Measurements from ENCODE around the gene GNE.

GRCh38 chr9:36247356-36247755, 10.9 kb downstream of the GNE start:
- TF ChIP-seq, protein P1, sequence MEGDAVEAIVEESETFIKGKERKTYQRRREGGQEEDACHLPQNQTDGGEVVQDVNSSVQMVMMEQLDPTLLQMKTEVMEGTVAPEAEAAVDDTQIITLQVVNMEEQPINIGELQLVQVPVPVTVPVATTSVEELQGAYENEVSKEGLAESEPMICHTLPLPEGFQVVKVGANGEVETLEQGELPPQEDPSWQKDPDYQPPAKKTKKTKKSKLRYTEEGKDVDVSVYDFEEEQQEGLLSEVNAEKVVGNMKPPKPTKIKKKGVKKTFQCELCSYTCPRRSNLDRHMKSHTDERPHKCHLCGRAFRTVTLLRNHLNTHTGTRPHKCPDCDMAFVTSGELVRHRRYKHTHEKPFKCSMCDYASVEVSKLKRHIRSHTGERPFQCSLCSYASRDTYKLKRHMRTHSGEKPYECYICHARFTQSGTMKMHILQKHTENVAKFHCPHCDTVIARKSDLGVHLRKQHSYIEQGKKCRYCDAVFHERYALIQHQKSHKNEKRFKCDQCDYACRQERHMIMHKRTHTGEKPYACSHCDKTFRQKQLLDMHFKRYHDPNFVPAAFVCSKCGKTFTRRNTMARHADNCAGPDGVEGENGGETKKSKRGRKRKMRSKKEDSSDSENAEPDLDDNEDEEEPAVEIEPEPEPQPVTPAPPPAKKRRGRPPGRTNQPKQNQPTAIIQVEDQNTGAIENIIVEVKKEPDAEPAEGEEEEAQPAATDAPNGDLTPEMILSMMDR (IDR thresholded peaks at IDR 0.05 in 2 of 3, conservative IDR thresholded peaks at IDR 0.05 in 1 of 3; ENCODE audit: borderline replicate concordance in 1 of 3, insufficient read depth in 1 of 3, low read depth in 2 of 3, low read length in 2 of 3), result no peak
- TF ChIP-seq EZH2 (IDR thresholded peaks at IDR 0.05) (no peak), POLR2A (IDR thresholded peaks at IDR 0.05; ENCODE audit: borderline replicate concordance, extremely low read depth, insufficient read depth, insufficient read length) (no peak), ZNF274 (IDR thresholded peaks at IDR 0.05; ENCODE audit: low read depth, low read length) (no peak)
